ENCODE results near the gene FBP1.
A peak's percentile ranks its signal among the peaks of the same experiment; 100 is the strongest.

GRCh38 chr9:94554439-94555331 is 84.6 kb downstream of the FBP1 start, which contains the start of gene PCAT7:
- peak; percentile 69 for TF ChIP-seq CTCF (IDR thresholded peaks at IDR 0.05)
- no peak for TF ChIP-seq ZFX (IDR thresholded peaks at IDR 0.05; ENCODE audit: borderline replicate concordance)

Data from 22Rv1 (cell line).